Thyroid gland (tissue), 4 donors: ENCODE results near the gene PCGF1. TPM values are rescaled to one million over a fixed set of nuclear protein-coding genes. Genes with fewer than 3 reads are reported as not detected.
A peak's percentile ranks its signal among the peaks of the same experiment; 100 is the strongest.
"Not testable (repeated sequence)": the region's sequence is repeated elsewhere in the genome, so short reads cannot be mapped to it uniquely, and the experiment has no call there.

Experiments
- DNase-seq, 2 donors: peaks; one replicate each; pipeline ENCODE4 v3.0.0-alpha.2; 2019
- H3K27ac ChIP-seq, 3 donors: fragments of 200-600 bp; sonication (generic); 1 replicate in 2 of 3; 2 replicates in 1 of 3; pipeline ENCODE4 v1.5.1; 2016 to 2019; ENCODE audit warnings: mild to moderate bottlenecking in 1 of 3, moderate library complexity in 1 of 3
- H3K27me3 ChIP-seq: fragments of 200-600 bp; sonication (generic); one replicate; pipeline ENCODE4 v1.5.1; 2019
- H3K36me3 ChIP-seq, 2 donors: fragments of 200-600 bp; sonication (generic); one replicate each; pipeline ENCODE4 v1.5.1; 2016 to 2019
- H3K4me1 ChIP-seq, 2 donors: fragments of 200-600 bp; sonication (generic); one replicate each; pipeline ENCODE4 v1.5.1; 2017 to 2019
- H3K4me3 ChIP-seq, 3 donors: fragments of 200-600 bp; sonication (generic); replicated peaks in 1 of 3; 1 replicate in 2 of 3; 2 replicates in 1 of 3; pipeline ENCODE4 v1.5.1; 2016; ENCODE audit warnings: mild to moderate bottlenecking in 1 of 3
- H3K9me3 ChIP-seq: fragments of 200-600 bp; sonication (generic); one replicate; pipeline ENCODE4 v1.5.1; 2017
- CTCF ChIP-seq, 6 experiments: fragments of 200-600 bp in 3 of 6; fragments of 450-650 bp in 3 of 6; sonication (generic) in 3 of 6; IDR thresholded peaks; one replicate each; pipeline ENCODE4 v1.5.1; 2016 to 2019; ENCODE audit warnings: antibody characterized with exemption in 6 of 6, mild to moderate bottlenecking in 2 of 6, inconsistent platforms in 1 of 6, moderate library complexity in 1 of 6
- POLR2A ChIP-seq, 2 donors: fragments of 450-650 bp; IDR thresholded peaks; one replicate each; pipeline ENCODE4 v1.6.1; 2017; ENCODE audit warnings: antibody characterized with exemption in 2 of 2, mild to moderate bottlenecking in 2 of 2, moderate library complexity in 1 of 2
- WGBS, 2 donors: methylation state at CpG; one replicate each; pipeline ENCODE4 v1.1.5; 2017; 5-methylcytosine and 5-hydroxymethylcytosine counted together
- intact Hi-C: fragments of 100-400 bp; cut with DNase I; formaldehyde crosslinking; loops from one replicate; pipeline ENCODE4 v1.15.1; 2023
- total RNA-seq, 4 donors: library from RNA; depleted of rRNA; stranded (reverse); fragments of >200 nt; gene quantifications; one replicate each; pipeline ENCODE4 v1.2.3, GENCODE V29; 2016

The PCGF1 gene
- total RNA-seq, 4 donors from 2014 or later: 11.0 to 25.9 (median 17.1) TPM

GRCh38 chr2:74491648-74492544 is 15.6 kb downstream of the PCGF1 start:
- intact Hi-C loops: no loop called here

DNA sequence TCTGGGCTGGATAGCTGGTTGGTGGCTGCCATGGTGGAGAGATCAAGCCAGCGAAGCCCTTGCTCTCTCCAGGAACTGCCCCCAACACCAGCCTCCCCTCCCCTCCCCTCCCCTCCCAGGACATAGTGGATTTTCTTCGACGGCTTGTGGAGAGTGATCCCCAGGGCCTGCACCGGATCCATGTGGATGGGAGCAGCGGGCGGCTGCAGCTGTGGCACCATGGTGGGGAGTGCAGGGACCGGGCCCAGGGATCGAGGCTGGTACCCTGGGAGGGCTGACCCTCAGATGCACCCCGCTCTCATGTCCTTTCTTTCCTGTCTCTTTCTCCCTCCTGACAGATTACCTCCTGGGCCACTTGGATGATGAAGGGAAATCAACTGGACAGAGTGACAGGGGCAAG is 17.6 kb downstream of the PCGF1 start:
- intact Hi-C loops: no loop called here
- H3K36me3 ChIP-seq: peaks cover 29 to 48% of the 10 kb centered on the region in 2 donors
- H3K4me3 ChIP-seq: no peak overlapping the region
- H3K27me3 ChIP-seq: no peaks in the 10 kb centered on the region
- TF ChIP-seq POLR2A (IDR thresholded peaks at IDR 0.05) (no peak), CTCF (IDR thresholded peaks at IDR 0.05) (no peak)
- H3K27ac ChIP-seq: no peak overlapping the region
- 94 to 96% methylated on average over 8 of the region's 9 CpGs for WGBS, 2 donors
- no peaks in the 10 kb centered on the region for H3K9me3 ChIP-seq
- DNase-seq: no peak
- H3K4me1 ChIP-seq: no peaks in the 10 kb centered on the region

More at GRCh38 chr2:74491648-74492544, 15.6 kb downstream of the PCGF1 start:
- Histone ChIP-seq H3K27me3 (no peaks in the 10 kb centered on the region), H3K4me3 (no peak overlapping the region), H3K4me1 (no peaks in the 10 kb centered on the region), H3K9me3 (no peaks in the 10 kb centered on the region), H3K27ac (no peak overlapping the region), H3K36me3 (peaks cover 29 to 40% of the 10 kb centered on the region in 2 donors)
- DNase-seq: no peak
- WGBS, 2 donors: 95 to 99% methylated on average over 12 of the region's 12 CpGs
- no peak for TF ChIP-seq CTCF (IDR thresholded peaks at IDR 0.05)
- TF ChIP-seq POLR2A (IDR thresholded peaks at IDR 0.05): no peak

GRCh38 chr2:74488643-74489481 is 18.6 kb downstream of the PCGF1 start:
- no peak for DNase-seq
- H3K27me3 ChIP-seq: no peaks in the 10 kb centered on the region
- intact Hi-C loops: no loop called here
- no peaks in the 10 kb centered on the region for H3K9me3 ChIP-seq
- H3K4me1 ChIP-seq: peaks cover under 1 to 4% of the 10 kb centered on the region in 2 donors
- TF ChIP-seq CTCF (IDR thresholded peaks at IDR 0.05) (no peak), POLR2A (IDR thresholded peaks at IDR 0.05) (no peak)
- peaks cover 29 to 48% of the 10 kb centered on the region in 2 donors for H3K36me3 ChIP-seq
- 88 to 91% methylated on average over 9 of the region's 9 CpGs for WGBS, 2 donors
- no peak overlapping the region for H3K4me3 ChIP-seq
- no peak overlapping the region for H3K27ac ChIP-seq

DNA sequence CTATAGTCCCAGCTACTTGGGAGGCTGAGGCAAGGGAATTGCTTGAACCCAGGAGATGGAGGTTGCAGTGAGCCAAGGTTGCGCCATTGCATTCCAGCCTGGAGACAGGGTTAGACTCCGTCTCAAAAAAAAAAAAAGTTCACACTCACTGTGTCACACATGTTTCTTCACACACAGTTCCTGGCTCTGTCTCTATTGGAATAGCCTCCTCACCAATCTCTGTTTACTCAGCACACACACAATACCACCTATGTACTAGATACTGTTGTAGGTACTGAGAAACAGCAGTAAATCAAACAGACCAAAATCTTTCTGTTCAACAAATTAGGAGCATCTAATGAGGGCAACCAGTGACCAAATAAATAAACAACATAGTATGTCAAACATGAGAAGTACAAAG is 21.4 kb downstream of the PCGF1 start:
- DNase-seq: no peak
- 92 to 100% methylated on average over 2 of the region's 2 CpGs for WGBS, 2 donors
- H3K27ac ChIP-seq: no peak overlapping the region
- peaks cover 17 to 22% of the 10 kb centered on the region in 2 donors for H3K36me3 ChIP-seq
- TF ChIP-seq POLR2A (IDR thresholded peaks at IDR 0.05) (no peak), CTCF (IDR thresholded peaks at IDR 0.05) (no peak)
- intact Hi-C loops: no loop called here
- no peaks in the 10 kb centered on the region for H3K9me3 ChIP-seq
- H3K4me1 ChIP-seq: peaks cover 18 to 20% of the 10 kb centered on the region in 2 donors
- no peaks in the 10 kb centered on the region for H3K27me3 ChIP-seq
- no peak overlapping the region for H3K4me3 ChIP-seq

DNA sequence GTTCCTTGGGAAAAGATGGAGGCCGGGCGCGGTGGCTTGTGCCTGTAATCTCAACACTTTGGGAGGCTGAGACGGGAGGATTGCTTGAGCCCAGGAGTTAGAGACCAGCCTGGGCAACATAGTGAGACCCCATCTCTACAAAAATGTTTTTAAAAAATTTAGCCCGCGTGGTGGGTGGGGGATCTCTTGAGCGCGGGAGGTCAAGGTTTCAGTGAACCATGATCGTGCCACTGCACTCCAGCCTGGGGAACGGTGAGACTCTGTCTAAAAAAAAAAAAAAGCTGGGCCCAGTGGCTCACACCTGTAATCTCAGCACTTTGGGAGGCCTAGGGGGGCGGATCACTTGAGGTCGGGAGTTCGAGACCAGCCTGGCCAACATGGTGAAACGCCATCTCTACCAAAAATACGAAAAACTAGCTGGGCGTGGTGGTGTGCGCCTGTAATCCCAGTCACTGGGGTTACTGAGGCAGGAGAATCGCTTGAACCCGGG is 23.8 kb downstream of the PCGF1 start:
- WGBS, 2 donors: 80 to 82% methylated on average over 19 of the region's 19 CpGs

More for the DNA sequence above, 23.8 kb downstream of the PCGF1 start:
- intact Hi-C loops: loop anchor here (2.0 kb wide), 1 partner anchor 105 kb away; no protein-coding TSS in a partner anchor
- Histone ChIP-seq H3K4me3 (peak overlapping the region in 1 of 3 donors; percentile 87), H3K4me1 (peaks cover 22 to 27% of the 10 kb centered on the region in 2 donors), H3K27ac (peak overlapping the region in 1 of 3 donors; percentile 87)
- not testable (repeated sequence) for H3K36me3 ChIP-seq, DNase-seq, H3K9me3 ChIP-seq, H3K27me3 ChIP-seq
